ENCODE measurements around the gene HEMK1.

Gene HEMK1

DNA sequence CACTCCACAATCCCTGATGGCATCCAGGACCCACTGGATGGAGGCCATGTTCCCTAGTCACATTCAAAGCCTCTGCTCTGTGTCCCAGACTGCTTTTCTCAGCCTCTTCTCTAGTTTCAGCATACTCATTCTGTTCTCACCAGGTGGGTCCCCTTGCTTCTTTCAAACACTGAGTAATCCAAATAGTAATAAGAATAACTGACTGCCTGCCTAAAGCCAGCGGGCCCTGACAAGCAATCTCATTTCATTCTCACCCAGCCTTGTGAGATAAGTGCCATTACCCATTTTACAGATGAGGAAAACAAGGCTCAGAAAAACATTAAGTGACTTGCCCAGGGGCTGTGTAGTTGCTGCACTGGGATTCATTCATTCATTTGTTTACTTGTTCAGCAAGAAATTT, 73.1 kb downstream of the HEMK1 start:
- DNase-seq (ENCODE audit: low read depth): no peak

DNA sequence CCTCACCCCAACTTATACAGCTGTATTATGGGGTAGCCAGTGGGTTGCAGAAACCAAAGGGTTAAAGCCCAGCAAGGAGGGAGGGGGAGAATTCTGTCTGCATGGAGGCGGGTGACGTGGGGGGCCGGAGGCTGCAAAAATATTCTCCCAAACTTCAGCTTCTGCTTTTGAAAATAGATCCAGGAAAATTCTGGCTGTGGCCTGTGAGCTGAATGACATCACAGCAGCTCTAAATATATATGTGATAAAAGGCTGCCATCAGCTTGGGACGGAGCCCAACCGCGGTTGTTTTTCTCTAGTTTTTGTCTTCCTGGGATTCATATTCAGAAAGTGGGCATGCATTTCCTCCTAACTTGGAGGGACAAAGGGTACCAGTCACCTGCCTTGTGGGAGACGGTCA, 75.2 kb downstream of the HEMK1 start:
- no peak for DNase-seq (ENCODE audit: low read depth)

DNA sequence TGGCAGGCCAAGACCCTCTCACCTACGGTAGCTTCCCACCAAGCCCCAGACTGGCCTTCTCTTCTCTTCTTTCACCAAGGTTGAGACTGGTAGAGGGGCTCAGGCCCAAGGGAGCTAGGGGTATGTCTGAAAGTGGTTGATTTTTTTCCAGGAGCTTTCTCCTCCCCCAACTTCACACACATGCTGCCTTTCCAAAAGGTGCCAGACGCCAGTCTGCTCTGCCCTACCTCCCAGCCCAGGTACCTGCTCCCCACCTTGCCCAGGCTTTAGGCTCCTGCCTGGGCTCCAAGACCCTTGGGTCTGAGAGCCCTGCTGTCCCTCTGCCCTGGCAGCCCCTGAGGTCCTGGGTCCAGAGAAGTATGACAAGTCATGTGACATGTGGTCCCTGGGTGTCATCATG, 76.1 kb downstream of the HEMK1 start:
- no peak for DNase-seq (ENCODE audit: low read depth)
